ENCODE data around the gene MTG1. TPM values are rescaled to one million over a fixed set of nuclear protein-coding genes. Genes with fewer than 3 reads are reported as not detected.
"Not testable (repeated sequence)": the region's sequence is repeated elsewhere in the genome, so short reads cannot be mapped to it uniquely, and the experiment has no call there.

MTG1 gene
- total RNA-seq, 1 experiment from 2014 or later: 52.6 TPM

DNA sequence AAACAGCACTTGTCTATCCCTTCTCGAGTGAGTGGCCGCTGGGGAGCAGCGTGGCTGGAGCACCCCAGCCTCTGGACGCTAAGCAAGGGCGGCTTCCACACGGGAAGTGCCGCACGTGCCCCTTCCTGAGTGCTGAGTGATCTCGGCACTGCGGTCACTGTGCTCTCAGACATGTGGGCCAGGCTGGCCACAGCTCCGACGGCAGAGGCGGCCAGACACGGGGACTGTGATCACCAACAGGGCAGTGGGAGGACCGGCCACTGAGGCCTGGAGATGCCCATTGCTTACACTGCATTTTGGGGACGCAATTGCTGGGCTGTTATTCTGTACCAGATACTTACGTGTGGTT, 27.9 kb upstream of the MTG1 start:
- no peaks in the 10 kb centered on the region for H3K27me3 ChIP-seq (ENCODE audit: control insufficient read depth, insufficient read depth, low read length)
- H3K4me3 ChIP-seq (ENCODE audit: insufficient read depth, low read depth, low read length): no peak overlapping the region
- peaks cover 29% of the 10 kb centered on the region for H3K36me3 ChIP-seq (replicated peaks; ENCODE audit: control insufficient read depth, insufficient read depth, low read length)
- no peak for DNase-seq

DNA sequence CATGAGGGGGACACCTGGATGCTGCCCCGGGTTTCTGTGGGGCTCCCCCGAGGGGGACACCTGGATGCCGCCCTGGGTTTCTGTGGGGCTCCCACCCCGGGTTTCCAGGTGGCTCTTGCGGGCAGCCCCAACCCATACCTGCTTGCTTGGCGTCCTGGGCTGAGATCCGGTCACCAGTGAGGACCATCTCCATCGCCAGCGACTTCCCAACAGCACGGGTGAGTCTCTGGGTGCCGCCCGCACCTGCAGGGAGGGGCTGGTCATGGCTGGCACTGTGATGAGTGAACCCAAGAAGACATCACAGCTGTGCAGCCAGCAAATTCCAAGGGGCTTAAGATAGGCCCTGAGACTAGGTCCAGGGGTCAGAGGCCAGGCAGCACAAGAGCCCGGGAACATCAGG, 27.2 kb upstream of the MTG1 start:
- peaks cover 29% of the 10 kb centered on the region for H3K36me3 ChIP-seq (replicated peaks; ENCODE audit: control insufficient read depth, insufficient read depth, low read length)
- DNase-seq: no peak
- H3K27me3 ChIP-seq (ENCODE audit: control insufficient read depth, insufficient read depth, low read length): no peaks in the 10 kb centered on the region
- H3K4me3 ChIP-seq (ENCODE audit: insufficient read depth, low read depth, low read length): no peak overlapping the region

DNA sequence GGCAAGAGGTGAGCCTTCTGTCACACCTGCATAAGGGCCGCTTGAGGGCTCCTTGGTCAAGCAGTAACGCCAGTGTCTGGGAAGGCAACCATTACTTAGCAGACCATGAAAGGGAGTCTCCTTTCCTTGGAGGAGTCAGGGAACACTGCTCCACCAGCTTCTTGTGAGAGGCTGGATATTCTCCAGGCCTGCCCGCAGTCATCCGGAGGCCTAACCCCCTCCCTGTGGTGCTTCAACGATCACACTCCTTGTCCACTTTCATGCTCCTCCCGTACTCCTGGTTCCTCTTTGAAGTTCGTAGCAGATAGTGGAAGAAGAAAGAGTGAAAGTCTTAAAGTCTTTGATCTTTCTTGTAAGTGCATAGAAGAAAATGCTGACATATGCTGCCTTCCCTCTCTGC, 26.5 kb upstream of the MTG1 start:
- not testable (repeated sequence) for H3K27me3 ChIP-seq (ENCODE audit: control insufficient read depth, insufficient read depth, low read length); H3K4me3 ChIP-seq (ENCODE audit: insufficient read depth, low read depth, low read length); DNase-seq
- H3K36me3 ChIP-seq (replicated peaks; ENCODE audit: control insufficient read depth, insufficient read depth, low read length): peaks cover 29% of the 10 kb centered on the region

DNA sequence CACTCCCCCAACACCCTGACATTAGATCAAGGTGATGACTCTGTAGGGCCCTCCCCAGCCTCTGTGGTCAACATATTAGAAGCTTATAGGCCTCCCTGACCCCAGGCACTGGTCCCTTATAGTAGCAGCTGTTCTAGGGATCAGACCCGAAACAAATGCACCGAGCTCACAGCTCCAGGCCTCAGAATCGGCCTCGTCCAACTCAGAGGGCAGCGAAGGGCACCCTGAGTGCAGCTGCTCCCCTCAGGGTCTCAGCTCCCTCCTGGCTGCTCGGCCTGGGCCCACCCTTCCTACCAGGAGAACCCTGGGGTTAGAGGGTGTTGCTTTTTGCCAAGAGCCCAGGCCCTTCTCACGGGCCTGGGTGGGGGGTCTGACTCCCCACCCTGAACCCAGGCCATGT, 25.8 kb upstream of the MTG1 start:
- no peak overlapping the region for H3K4me3 ChIP-seq (ENCODE audit: insufficient read depth, low read depth, low read length)
- peaks cover 25% of the 10 kb centered on the region for H3K36me3 ChIP-seq (replicated peaks; ENCODE audit: control insufficient read depth, insufficient read depth, low read length)
- H3K27me3 ChIP-seq (ENCODE audit: control insufficient read depth, insufficient read depth, low read length): no peaks in the 10 kb centered on the region
- no peak for DNase-seq

DNA sequence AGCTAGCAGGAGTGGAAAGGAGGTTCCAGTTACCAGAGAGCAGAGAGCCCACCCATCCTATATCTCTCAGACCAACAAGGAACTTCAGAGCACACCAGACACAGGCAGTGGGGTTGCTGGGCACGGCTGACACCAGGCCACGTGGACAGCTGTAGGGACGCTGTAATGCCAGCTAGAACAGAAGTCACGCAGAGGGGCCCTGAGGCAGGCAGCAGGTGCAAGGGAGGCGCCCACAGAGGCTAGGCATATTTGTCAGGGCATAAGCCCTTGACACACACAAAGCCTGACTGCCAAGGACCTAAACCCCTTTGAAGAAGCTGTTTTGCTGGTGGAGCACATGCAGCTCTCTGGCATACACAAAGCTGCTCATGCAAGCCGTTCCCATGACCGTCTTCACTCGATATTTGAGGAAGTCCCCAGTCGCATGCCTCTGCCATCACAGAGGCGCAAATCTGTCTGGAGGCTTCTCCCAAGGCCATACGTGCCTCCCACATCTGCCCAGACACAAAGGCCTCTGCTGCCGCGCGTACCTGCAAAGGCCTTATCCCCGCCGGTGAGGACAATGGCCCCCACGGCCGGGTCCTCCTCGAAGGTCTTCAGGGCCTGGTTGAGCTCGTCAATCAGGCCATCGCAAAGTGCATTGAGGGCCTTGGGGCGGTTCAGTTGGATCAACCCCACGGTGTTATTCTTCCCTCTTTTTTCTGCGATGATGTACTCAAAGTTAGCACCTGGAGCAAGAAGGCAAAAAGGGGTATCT, 23.7 kb upstream of the MTG1 start:
- peaks cover 2% of the 10 kb centered on the region; the same call in 1 of the 2 replicates for H3K27me3 ChIP-seq (ENCODE audit: control insufficient read depth, insufficient read depth, low read length)
- H3K36me3 ChIP-seq (replicated peaks; ENCODE audit: control insufficient read depth, insufficient read depth, low read length): peaks cover 22% of the 10 kb centered on the region
- no peak for DNase-seq
- no peak overlapping the region for H3K4me3 ChIP-seq (ENCODE audit: insufficient read depth, low read depth, low read length)

GRCh38 chr10:133372507-133372906, 21.4 kb upstream of the MTG1 start:
- peak; percentile 88 for DNase-seq
- peaks cover 14% of the 10 kb centered on the region for H3K36me3 ChIP-seq (replicated peaks; ENCODE audit: control insufficient read depth, insufficient read depth, low read length)
- H3K4me3 ChIP-seq (ENCODE audit: insufficient read depth, low read depth, low read length): no peak overlapping the region; the same call in 1 of the 2 replicates
- peaks cover 17% of the 10 kb centered on the region for H3K27me3 ChIP-seq (ENCODE audit: control insufficient read depth, insufficient read depth, low read length)

DNA sequence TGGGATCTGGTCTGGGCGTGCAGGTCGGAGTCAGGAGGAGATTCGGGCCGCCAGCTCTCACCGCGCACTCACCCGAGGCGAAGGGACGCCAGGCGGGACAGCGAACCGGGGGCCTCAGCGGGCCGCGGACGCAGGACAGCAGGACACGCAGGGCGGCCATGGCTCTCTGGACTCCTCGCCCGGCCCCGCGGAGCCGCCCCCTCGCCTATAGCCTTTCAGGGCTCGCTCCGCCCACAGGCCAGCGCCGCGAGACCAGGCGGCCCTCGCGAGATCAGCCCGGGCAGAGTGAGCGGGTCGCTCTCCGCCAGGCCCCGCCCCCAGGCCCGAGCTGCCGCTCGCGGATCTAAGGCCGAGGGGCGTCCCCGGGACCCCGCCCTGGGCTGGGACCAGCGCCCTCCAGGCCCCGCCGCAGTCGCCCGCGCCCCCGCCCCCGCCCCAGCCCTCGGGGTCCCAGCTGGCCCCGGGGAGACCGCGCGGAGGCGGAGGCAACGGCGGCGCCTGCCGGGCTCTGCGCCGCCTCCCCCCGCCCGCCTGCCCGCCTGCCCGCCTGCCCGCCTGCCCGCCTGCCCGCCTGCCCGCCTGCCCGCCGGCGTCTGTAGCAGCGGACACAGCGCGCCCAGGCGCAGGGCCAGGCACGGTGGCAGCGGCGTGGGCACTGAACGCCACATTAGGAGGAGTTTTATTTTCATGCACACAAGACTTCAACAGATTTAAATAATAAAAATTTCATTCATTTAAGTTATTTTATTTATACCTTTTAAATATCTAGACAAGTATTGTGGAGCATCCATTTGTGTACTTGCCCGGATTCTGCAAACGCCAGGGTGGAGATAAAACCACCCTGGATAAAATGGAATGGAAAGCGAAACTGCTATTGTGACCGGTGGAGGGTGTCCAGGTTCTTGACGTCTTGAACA, 20.5 kb upstream of the MTG1 start, which contains the start of gene ECHS1:
Gene ECHS1 (minus strand): TSS at position 181 of the 917 bp plus-strand sequence. CDS start 21 bp downstream, at position 160.
- peak; percentile 100 for DNase-seq
- Histone ChIP-seq H3K36me3 (replicated peaks; ENCODE audit: control insufficient read depth, insufficient read depth, low read length) (peaks cover 13% of the 10 kb centered on the region), H3K27me3 (ENCODE audit: control insufficient read depth, insufficient read depth, low read length) (peaks cover 26% of the 10 kb centered on the region), H3K4me3 (ENCODE audit: insufficient read depth, low read depth, low read length) (peak within 1 kb of the TSS; percentile 82)

DNA sequence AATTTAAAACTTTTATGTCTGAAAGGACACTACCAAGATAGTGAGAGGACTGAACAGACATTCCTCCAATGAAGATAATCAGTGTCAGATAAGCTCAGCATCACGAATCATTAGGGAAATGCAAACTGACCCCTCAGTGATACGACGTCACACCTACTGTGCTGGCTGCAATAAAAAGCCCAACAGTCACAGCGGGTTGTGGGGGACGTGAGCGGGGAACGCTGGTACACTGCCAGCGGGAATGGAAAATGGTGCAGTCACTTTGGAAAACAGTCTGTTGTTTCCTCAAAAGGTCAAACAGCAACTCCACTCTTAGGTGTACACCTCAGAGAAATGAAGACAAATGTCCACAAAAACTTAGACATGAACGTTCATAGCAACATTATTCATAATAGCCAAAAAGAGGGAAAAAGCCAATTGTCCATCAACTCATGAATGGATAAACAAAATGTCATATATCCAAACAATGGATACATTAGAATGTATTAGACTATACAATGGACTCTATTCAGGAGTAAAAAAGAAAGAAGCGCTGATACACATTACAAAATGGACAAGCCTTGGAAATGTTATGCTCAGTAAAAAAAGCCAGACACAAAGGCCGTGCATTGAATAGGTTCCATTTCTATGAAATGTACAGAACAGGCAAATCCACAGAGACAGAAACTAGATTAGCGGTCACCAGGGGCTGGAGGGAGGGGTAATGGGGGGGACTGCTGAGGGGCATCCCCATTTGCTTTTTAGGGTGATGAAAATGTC, 18.4 kb upstream of the MTG1 start:
- no peak for DNase-seq
- no peak overlapping the region for H3K4me3 ChIP-seq (ENCODE audit: insufficient read depth, low read depth, low read length)
- H3K27me3 ChIP-seq (ENCODE audit: control insufficient read depth, insufficient read depth, low read length): peaks cover 43% of the 10 kb centered on the region
- H3K36me3 ChIP-seq (replicated peaks; ENCODE audit: control insufficient read depth, insufficient read depth, low read length): peaks cover 1% of the 10 kb centered on the region

- H3K4me3 ChIP-seq (ENCODE audit: insufficient read depth, low read depth, low read length): not testable (repeated sequence)
- peaks cover 45% of the 10 kb centered on the region for H3K27me3 ChIP-seq (ENCODE audit: control insufficient read depth, insufficient read depth, low read length)
Observed at GRCh38 chr10:133376183-133376582, 17.8 kb upstream of the MTG1 start.

DNA sequence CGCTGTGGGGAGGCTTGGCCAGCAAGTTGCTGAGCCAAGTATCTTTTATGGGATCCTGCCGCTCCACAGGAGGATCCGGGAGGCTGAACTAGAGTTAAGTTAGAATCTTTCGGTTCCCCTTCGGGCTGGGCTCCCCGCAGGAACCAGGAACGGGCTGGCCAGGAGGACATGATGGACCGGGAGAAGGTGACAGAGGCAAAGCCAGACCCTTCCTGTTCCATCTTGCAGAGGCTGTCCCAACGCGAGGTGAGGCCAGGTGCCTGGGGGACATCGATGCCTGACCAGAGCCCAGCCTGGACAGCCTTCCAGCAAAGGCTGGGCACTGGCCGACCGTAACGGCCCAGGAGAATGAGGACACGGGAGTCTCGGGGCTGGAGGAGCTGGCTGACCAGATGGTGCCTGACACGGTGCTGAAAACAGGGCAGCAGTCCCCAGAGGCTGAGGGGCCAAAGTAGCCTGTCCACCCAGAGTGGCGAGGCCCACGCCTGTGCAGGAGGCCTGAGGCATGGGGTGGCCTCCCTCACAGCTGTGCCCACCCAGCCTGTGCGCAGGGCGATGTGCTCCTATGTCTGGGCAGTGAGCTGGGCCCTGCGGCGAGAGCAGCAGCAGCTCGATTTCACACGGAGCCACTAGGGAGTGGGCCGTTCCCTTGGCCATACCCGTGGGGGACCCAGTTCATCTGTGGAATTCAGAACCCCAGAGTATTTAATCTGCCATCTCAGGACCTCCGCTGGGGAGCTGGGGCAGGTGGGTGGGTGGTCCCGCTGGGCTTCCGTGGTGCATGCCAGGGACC, 16.7 kb upstream of the MTG1 start:
- peak; percentile 59 for DNase-seq
- Histone ChIP-seq H3K4me3 (ENCODE audit: insufficient read depth, low read depth, low read length) (no peak overlapping the region), H3K27me3 (ENCODE audit: control insufficient read depth, insufficient read depth, low read length) (peaks cover 45% of the 10 kb centered on the region), H3K36me3 (replicated peaks; ENCODE audit: control insufficient read depth, insufficient read depth, low read length) (no peaks in the 10 kb centered on the region)

More at GRCh38 chr10:133376183-133376582, 17.8 kb upstream of the MTG1 start:
- H3K36me3 ChIP-seq (replicated peaks; ENCODE audit: control insufficient read depth, insufficient read depth, low read length); DNase-seq: not testable (repeated sequence)

DNA sequence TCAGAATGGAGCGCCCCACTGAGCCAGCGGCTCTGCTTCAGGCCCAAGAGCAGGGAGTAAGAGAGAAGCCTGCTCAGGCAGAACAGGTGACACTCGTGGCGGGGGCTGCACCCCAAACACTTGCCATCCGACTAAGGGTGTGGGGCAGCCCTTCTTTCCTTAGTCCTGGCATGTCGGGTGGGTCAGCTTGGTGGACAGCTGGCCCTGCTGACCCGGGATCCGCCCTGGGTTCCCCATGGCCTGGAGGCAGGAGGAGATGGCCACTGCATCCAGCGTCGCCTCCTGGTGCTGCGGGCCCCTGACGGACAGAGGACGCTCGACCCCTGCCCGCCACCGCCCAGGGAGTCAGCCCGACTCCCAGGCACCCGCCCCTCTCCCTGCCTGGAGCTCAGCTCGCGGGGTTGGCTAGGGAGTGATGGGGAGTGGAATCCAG, 16.1 kb upstream of the MTG1 start:
- Histone ChIP-seq H3K36me3 (replicated peaks; ENCODE audit: control insufficient read depth, insufficient read depth, low read length) (no peaks in the 10 kb centered on the region), H3K4me3 (ENCODE audit: insufficient read depth, low read depth, low read length) (peak overlapping the region; percentile 73), H3K27me3 (ENCODE audit: control insufficient read depth, insufficient read depth, low read length) (peaks cover 45% of the 10 kb centered on the region)
- peak; percentile 85 for DNase-seq

DNA sequence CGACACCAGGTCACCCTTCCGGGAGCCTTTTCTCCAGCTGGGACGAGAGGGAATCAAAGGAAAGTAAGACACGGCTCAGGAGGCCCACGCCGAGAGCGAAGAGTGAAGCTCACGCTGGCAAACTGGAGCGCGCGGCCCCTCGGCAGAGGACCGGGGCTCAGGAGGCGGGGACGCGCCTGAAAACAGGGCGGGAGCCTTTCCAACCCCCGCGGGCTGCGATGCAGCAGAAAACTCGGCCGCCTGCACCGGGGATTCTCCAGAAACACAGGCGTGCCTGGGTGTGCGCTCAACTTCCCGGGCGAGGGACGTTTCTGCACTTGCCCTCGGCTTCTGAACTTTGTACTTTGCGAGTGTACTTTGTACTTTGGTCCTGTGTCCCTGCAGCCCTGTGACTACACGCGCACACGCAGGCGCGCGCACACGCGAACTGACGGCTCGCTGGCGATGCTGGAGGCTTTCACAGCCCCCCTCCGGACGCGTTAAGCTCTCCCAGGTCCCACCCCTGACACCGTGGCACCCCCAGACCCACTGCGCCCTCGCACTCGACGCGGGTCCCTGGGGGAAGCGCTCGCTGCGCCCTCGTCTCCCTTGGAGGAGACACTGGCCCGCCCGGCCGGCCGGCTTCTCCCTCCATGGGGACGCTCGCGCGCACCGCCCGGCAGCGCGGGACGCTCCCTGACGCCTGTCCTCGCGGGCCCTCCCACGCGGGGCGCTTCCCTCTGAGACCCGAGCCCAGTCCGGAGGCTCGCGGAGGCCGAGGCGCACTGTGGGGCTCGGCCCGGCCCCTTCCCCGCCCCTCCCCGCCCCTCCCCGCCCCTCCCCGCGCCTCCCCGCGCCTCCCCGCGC, 15.5 kb upstream of the MTG1 start:
- Histone ChIP-seq H3K36me3 (replicated peaks; ENCODE audit: control insufficient read depth, insufficient read depth, low read length) (no peaks in the 10 kb centered on the region), H3K4me3 (ENCODE audit: insufficient read depth, low read depth, low read length) (peak overlapping the region; percentile 73), H3K27me3 (ENCODE audit: control insufficient read depth, insufficient read depth, low read length) (peaks cover 45% of the 10 kb centered on the region)
- peak; percentile 92 for DNase-seq

Measured in H7 (cell line).